ENCODE data around the gene SGSM2.

Gene SGSM2

DNA sequence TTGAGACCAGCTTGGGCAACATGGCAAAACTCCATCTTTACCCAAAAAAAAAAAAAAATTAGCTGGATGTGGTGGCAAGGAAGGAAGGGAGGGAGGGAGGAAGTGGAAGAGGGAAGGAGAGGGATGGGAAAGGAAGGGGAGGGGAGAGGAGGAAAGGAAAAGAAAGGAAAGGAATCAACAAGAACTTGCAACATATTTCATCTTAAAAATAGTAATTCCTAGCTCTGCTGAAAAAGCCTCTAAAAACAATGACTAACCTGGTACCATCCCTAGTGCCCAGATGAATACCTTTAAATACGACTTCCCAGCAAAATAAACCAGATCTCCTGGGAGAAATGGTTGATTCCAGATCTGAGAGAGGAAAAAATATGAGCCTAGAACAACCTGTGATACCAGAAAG lies 90.6 kb downstream of the SGSM2 start:
- Histone ChIP-seq H3K36me3 (ENCODE audit: low read length) (peaks cover 3% of the 10 kb centered on the region; the same call in 1 of the 2 replicates), H3K4me2 (ENCODE audit: low read depth, low read length, poor library complexity, severe bottlenecking) (no peak overlapping the region), H3K27ac (ENCODE audit: low read depth, low read length) (no peak overlapping the region), H3K79me2 (ENCODE audit: insufficient read depth, low read length) (no peaks in the 10 kb centered on the region), H3K9me2 (replicated peaks; ENCODE audit: insufficient read depth, low read length) (no peaks in the 10 kb centered on the region), H3K9ac (ENCODE audit: low read length) (no peak overlapping the region), H4K20me1 (ENCODE audit: low read depth, low read length) (no peaks in the 10 kb centered on the region), H3K27me3 (ENCODE audit: low read length) (no peaks in the 10 kb centered on the region), H3F3A (ENCODE audit: insufficient read depth) (no peaks in the 10 kb centered on the region), H3K9me3 (ENCODE audit: insufficient read depth, low read length) (no peaks in the 10 kb centered on the region), H2AFZ (ENCODE audit: low read depth, low read length, severe bottlenecking) (no peak overlapping the region), H3K4me3 (ENCODE audit: insufficient read depth, low read length, poor library complexity, severe bottlenecking) (no peak overlapping the region)
- TF ChIP-seq, protein P1, sequence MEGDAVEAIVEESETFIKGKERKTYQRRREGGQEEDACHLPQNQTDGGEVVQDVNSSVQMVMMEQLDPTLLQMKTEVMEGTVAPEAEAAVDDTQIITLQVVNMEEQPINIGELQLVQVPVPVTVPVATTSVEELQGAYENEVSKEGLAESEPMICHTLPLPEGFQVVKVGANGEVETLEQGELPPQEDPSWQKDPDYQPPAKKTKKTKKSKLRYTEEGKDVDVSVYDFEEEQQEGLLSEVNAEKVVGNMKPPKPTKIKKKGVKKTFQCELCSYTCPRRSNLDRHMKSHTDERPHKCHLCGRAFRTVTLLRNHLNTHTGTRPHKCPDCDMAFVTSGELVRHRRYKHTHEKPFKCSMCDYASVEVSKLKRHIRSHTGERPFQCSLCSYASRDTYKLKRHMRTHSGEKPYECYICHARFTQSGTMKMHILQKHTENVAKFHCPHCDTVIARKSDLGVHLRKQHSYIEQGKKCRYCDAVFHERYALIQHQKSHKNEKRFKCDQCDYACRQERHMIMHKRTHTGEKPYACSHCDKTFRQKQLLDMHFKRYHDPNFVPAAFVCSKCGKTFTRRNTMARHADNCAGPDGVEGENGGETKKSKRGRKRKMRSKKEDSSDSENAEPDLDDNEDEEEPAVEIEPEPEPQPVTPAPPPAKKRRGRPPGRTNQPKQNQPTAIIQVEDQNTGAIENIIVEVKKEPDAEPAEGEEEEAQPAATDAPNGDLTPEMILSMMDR (IDR thresholded peaks at IDR 0.05; ENCODE audit: insufficient read depth, low read length, poor library complexity, severe bottlenecking) = no peak
- TF ChIP-seq EZH2phosphoT487 (conservative IDR thresholded peaks at IDR 0.05; ENCODE audit: low read length) = no peak
